ENCODE results near the gene SHLD2.
"Not testable (repeated sequence)": the region's sequence is repeated elsewhere in the genome, so short reads cannot be mapped to it uniquely, and the experiment has no call there.

The SHLD2 gene

GRCh38 chr10:87149020-87149609, 54.1 kb downstream of the SHLD2 start:
- DNase-seq = not testable (repeated sequence)

DNA sequence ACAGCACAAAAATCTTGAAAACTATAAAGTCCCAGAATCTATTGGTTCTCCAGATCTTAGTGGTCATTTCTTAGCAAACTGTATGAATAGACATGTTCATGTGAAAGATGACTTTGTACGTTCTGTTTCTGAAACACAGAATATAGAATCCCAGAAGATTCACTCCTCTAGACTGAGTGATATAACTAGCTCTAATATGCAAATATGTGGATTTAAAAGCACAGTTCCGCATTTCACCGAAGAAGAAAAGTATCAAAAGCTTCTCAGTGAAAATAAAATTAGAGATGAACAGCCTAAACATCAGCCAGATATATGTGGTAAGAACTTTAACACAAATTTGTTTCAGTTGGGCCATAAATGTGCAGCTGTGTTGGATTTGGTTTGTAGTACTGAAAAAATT, 56.5 kb downstream of the SHLD2 start:
- DNase-seq = not testable (repeated sequence)

DNA sequence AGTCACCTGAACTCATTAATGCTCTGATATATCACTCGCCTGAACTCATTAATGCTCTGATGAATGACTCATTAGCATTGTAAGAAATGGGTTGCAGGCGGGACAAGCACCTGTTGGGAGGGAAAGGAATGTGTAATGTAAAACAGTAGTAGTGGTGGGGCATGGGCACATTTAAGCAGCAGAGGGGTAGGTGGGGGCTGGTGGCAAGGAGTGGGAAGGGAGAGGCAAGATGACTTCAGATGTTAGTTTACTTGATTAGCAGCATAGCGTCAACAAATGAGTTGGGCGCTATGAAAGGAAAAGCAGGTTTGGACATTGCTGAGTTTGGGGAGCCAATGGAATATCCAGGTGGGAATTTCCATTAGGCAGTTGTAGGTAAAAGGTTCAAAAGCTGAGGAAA, 61.8 kb downstream of the SHLD2 start:
- DNase-seq = not testable (repeated sequence)

DNA sequence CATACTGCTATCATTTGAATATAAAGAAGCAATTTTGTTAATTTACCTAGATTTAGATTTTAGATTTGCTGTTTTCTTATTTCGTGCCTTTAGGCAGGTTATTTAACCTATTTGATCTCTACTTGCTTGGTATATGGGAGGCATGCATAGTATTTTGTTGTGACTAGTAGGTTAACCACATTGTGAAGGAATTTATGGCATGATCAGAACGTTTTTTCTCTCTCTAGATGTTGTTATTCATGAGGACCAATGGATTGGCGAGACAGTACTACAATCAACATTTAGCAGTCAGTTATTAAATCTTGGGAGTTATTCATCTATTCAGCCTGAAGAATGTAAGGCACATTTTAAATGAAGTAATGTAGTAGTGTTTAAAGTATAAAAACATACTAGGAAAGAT, 62.8 kb downstream of the SHLD2 start:
- DNase-seq = not testable (repeated sequence)

- not testable (repeated sequence) for DNase-seq
These were observed 67.8 kb downstream of the SHLD2 start for GRCh38 chr10:87162703-87163293.

DNA sequence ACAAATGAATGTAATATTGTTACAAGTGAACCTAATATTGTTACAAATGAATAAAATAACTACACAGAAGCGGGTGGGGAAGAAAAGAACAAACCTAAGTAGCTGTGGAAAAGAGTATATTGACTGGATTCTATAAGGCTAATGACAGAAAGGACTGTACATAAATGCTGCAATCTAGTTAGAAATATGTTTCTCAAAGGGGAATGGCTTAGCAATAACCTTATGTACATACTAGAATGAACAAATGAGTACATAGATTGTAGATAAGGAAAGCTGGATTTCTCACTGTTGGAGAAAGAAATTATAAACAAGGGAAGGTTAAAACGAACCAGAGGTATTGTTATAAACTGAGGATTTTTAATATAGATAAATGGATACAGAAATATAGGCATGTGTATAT, 68.4 kb downstream of the SHLD2 start:
- DNase-seq = not testable (repeated sequence)

DNA sequence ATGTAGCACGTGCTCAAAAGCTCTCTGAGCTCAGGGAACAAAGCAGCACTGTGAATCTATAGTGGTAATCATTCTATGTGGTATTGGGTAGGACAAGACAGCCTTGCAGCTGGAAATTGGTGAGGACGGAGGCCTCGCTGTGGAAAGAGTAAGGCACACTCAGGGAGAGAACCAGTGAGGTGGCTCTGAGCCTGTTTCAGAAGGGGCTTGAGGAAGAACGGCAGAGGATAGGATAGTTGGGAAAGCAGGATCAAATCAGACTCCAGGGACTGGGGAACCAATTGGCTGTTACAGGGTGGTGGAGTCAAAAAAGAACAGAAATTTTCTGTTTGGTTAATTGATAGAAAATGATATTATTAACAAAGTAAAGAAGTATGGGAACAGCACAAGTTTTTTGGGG, 74.9 kb downstream of the SHLD2 start:
- not testable (repeated sequence) for DNase-seq

- DNase-seq = not testable (repeated sequence)
These were observed 75.7 kb downstream of the SHLD2 start for GRCh38 chr10:87170705-87171104.

GRCh38 chr10:87171670-87172069, 76.7 kb downstream of the SHLD2 start:
- not testable (repeated sequence) for DNase-seq

DNA sequence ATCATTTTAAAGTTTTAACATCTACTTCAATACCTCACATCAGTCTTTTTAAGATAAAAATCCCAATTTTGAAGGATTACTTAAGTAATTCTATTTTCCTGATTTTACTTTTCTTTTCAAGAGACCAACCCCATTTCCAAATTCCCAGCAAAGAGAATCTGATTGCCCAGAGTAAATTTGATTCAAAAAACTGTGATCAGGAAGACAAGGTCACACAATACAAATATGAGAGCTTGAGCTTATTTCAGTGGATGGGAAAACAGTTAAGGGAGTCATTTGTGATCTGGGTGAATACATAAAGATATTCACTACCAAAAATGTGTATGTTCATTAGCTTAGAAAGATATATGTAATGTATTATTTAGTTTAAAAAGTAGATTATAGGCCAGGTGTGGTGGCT, 77.2 kb downstream of the SHLD2 start:
- not testable (repeated sequence) for DNase-seq

GRCh38 chr10:87177587-87177986, 82.6 kb downstream of the SHLD2 start:
- DNase-seq = not testable (repeated sequence)

GRCh38 chr10:87184421-87184820, 89.4 kb downstream of the SHLD2 start:
- DNase-seq = not testable (repeated sequence)

- not testable (repeated sequence) for DNase-seq
These were observed 91.0 kb downstream of the SHLD2 start for GRCh38 chr10:87186016-87186415.

DNA sequence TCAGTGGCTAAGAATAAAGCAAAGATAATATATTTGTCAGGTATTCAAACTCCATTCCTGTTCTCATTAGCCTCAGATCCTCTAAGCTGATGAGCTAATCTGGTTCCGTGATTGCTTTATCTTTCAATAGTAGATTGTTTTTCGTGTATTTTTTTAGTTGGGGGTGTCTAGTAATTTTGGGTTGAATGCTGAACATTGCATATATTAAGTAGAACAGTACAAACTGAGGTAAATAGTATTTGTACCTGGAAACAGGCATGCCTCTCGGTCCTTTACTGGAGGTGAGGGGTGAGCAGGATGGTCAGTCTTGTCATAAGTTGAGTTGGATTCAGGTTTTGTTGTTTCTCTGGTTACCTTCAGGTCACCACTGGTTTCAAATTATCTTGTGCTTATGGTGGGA, 92.6 kb downstream of the SHLD2 start:
- not testable (repeated sequence) for DNase-seq

DNA sequence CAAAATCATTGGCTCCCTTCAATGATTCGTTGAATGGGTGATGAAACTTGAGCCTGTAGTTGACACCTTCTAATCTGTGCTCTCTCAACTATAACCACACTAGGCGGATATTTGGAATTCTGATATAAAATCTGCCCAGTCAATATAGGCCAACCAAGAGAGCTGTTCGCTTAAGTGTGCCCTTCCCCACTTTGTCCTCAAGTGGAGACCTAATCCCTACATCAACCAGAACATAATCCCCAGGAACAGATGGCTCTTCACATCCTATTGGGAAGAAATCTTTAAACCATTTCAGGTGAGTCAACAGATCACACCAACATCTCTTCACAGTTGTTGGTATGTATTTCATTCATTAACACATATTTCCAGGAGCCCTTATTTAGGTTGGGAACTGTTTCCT, 96.8 kb downstream of the SHLD2 start:
- not testable (repeated sequence) for DNase-seq

DNA sequence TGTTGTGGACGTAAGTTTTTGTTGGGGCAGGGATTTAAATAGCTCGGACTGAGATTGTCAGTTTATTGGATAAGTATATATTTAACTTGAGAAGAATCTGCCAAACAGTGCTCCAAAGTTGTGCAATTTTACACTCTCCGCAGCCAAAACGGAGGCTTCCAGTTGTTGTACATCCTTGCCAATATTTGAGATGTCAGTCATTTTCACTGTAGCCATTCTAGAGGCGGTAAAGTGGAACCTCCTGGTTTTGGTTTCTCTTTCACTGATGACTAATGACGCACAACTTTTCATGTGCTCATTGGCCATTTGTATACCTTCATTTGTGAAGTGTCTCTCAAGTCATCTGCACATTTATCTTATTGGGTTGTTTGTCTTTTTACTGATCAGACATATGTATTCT, 105.9 kb downstream of the SHLD2 start:
- DNase-seq = peak; percentile 9

DNA sequence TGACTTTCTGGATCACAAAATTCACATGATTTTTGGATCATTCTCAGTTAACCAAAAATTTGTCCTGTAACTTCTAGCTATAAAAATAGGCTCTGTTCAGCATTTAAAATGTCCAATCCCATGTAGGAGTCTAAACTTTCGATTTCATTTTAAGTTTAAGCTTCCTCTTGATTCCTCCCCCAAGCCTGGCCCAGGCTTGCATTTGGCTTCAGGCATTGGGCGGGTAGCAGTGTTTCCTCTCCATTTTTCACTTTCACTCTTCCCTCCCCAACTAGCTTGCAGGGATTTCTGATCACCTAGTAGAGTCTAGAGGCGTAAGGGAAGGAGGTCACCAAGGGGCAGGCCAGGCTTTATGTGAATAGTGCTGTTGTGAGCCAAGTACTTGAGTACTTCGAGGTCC, 109.8 kb downstream of the SHLD2 start:
- not testable (repeated sequence) for DNase-seq

DNA sequence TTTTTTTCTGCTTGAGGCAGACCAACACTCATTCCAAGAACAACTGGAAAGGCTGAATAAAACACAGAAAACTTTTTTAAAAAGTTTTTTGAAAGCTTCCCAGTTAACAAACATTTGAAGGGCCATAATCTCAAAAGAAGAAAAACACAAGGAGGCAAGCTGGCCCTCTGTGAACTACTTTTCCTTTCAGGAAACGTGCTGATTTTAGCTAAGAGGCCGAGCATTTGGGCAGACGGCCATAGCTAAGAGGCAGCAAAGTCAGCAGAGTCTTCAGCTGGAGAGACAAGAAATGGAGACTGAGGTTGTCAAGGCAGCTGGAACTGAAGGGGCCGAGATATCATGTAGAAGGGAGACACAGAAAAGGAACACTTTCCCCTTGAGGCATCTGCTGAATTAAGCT, 111.9 kb downstream of the SHLD2 start:
- not testable (repeated sequence) for DNase-seq

- DNase-seq = not testable (repeated sequence)
These were observed 115.3 kb downstream of the SHLD2 start for GRCh38 chr10:87210309-87210708.

DNA sequence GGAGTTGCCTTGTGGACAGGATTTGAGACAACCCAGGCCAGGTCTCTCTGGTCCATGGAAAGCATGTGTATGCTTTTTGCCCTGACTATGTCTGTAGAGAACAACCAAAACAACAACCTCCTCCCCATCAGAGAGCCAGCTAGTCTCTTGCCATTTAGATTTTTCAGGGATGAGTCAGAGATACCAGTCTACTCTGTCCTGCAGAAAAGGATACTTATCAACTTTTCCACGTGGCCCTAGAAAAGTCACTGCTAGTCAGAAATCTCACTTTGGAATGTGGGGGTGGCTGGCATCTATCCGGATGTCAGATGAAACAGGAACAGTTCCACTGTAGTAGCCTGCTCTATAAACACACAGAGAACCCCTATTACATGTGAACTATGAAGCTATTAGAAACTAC, 116.8 kb downstream of the SHLD2 start:
- DNase-seq = not testable (repeated sequence)

DNA sequence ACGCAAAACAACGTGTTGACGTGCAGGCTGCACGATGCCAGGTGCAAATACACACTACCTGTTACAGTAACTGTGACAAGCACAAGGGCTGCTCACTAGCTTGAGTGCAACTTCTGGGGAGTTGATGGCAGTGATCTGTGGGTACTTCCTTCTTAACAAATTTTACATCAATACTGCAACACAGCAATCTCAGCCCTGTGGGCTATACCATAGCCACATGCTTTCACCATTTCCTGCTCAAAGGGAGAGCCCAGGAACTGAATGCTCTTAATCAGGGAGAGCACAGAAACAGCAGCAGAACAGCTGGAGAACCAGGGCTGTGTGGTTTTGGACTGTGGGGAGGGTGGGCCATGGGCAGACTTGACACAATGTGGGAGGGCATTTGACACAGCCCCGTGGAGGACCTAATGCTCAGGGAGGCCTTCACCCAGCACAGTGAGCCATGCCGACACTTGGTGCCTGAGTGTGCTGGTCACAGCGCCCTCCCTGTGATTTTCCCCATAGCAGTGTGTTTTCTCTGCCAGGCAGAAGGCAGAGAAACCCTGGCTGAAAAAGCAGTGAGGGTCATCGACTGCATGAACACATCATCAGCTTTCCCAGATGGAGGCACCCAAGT, 118.3 kb downstream of the SHLD2 start:
- not testable (repeated sequence) for DNase-seq

DNA sequence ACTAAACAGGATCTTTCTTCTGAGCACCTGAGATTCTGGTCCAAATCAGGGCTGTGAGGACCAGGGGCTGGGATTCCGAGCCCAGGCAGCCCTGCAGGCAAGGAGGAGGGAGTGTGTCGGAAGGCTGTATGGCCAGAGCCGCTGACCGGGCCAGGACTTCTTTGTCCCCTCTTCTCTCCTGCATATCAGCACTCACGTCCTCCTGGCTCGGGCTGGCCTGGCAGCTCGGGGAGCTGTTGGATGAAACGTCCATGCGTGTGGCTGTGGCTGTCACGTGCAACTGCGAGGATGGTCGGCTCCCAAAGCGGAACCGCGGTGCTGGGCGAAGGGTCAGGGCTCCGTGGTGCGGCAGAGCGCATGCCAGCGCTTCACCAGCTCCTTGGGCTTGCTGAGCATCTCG, 118.8 kb downstream of the SHLD2 start:
- not testable (repeated sequence) for DNase-seq

GRCh38 chr10:87216120-87216519, 121.1 kb downstream of the SHLD2 start:
- not testable (repeated sequence) for DNase-seq

- DNase-seq = not testable (repeated sequence)
These were observed 124.4 kb downstream of the SHLD2 start for GRCh38 chr10:87219370-87219769.

Data from stimulated activated CD4-positive, alpha-beta T cell treated with anti-CD3 and anti-CD28 coated beads, Interleukin-15, amount 100 ng/mL, for 24 hours (primary cell).